B cell (primary cell): Measurements from ENCODE around the gene PDCD7.

ENCODE experiments used
- CTCF ChIP-seq: fragments of 200-600 bp; IDR thresholded peaks from one replicate; pipeline ENCODE4 v1.8.0; 2022; ENCODE audit warnings: antibody characterized with exemption, mild to moderate bottlenecking
- EZH2 ChIP-seq: IDR thresholded peaks from 2 replicates; pipeline ENCODE4 v1.6.1; 2012; ENCODE audit warnings: borderline replicate concordance, low read depth, mild to moderate bottlenecking, moderate library complexity, low read length; ENCODE audit not compliant: insufficient read depth, poor library complexity, severe bottlenecking

- TF ChIP-seq CTCF (no peak), EZH2 (no peak)
Measured at GRCh38 chr15:65084500-65085206, 49.0 kb downstream of the PDCD7 start.
